ENCODE results near the gene BCL2L1.

The BCL2L1 gene

DNA sequence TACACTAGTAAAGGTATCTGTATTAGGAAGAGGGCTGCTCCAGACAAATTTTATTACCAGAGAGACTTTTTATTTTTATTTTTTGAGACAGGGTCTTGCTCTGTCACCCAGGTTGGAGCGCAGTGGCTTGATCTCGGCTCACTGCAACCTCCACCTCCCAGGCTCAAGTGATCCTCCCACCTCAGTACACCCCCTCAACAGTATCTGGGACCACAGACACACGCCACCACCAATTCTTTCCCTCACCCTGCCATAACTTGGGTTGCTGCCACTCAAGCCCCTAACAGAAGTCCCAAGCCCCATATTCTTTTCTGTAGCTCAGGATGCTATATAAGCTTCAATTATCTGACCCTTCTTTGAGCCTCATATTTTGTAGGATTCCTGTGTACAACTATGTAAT lies 6.9 kb downstream of the BCL2L1 start:
- Histone ChIP-seq H3K4me1 (ENCODE audit: control insufficient read depth, insufficient read depth, low read length) (peaks cover 63% of the 10 kb centered on the region), H3K4me3 (ENCODE audit: low read depth, low read length) (no peak overlapping the region), H3K9me3 (ENCODE audit: control insufficient read depth, insufficient read depth, low read length) (no peaks in the 10 kb centered on the region), H3K36me3 (ENCODE audit: control insufficient read depth, insufficient read depth, low read length) (peaks cover 39% of the 10 kb centered on the region), H3K9ac (ENCODE audit: low read depth, low read length) (no peak overlapping the region), H3K27ac (ENCODE audit: low read depth, low read length) (no peak overlapping the region), H3K27me3 (ENCODE audit: control insufficient read depth, insufficient read depth, low read length) (no peaks in the 10 kb centered on the region)

DNA sequence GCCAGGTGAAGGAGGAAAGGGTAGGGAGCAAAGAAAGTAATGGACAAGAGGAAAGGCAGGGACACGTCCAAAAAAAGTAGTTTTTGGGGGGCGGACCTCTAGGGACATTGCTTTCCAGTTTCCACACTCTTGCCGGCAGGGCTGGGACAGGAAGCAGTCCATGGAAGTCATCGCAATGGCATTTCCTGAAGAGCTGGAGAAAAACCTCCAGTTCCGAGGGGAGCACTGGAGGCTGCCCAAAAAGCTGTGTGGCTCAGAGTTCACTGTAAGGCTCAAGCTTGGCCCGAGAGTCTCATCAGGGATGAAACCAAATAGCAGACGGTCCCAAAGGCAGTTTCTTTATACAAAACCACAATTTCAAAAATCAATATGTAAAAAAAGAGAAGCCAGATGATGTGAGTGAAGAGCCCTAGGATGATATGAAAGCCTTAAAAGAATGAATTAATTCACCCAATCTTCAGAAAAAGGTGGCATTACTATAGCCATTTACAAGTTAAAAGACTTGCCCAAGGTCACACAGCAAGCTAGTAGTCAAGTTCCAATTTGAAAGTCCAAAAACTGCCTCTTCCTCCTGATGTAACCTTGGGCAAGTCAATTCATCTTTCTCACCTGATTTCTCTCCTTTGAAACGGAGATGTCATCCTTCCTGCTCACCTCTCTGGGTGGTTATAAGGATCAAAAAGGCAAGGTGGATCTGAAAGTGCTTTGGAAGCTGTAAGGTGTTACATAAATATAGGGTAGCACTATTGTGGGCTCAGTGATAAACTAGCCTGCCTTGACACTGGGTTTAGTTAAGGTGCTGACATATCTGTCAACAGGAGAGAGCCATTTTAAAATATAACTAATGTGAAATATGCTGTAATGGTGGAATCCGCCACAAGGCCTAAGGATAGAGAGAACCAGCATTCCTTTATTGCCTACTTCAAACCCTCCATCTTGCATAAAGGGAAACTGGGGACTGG lies 9.1 kb downstream of the BCL2L1 start:
- Histone ChIP-seq H3K9me3 (ENCODE audit: control insufficient read depth, insufficient read depth, low read length) (no peaks in the 10 kb centered on the region), H3K4me3 (ENCODE audit: low read depth, low read length) (peak overlapping the region; percentile 22; the same call in 1 of the 2 replicates), H3K4me1 (ENCODE audit: control insufficient read depth, insufficient read depth, low read length) (peaks cover 50% of the 10 kb centered on the region), H3K36me3 (ENCODE audit: control insufficient read depth, insufficient read depth, low read length) (peaks cover 35% of the 10 kb centered on the region), H3K27ac (ENCODE audit: low read depth, low read length) (peak overlapping the region; percentile 86), H3K9ac (ENCODE audit: low read depth, low read length) (peak overlapping the region; percentile 29; the same call in 1 of the 2 replicates), H3K27me3 (ENCODE audit: control insufficient read depth, insufficient read depth, low read length) (no peaks in the 10 kb centered on the region)

DNA sequence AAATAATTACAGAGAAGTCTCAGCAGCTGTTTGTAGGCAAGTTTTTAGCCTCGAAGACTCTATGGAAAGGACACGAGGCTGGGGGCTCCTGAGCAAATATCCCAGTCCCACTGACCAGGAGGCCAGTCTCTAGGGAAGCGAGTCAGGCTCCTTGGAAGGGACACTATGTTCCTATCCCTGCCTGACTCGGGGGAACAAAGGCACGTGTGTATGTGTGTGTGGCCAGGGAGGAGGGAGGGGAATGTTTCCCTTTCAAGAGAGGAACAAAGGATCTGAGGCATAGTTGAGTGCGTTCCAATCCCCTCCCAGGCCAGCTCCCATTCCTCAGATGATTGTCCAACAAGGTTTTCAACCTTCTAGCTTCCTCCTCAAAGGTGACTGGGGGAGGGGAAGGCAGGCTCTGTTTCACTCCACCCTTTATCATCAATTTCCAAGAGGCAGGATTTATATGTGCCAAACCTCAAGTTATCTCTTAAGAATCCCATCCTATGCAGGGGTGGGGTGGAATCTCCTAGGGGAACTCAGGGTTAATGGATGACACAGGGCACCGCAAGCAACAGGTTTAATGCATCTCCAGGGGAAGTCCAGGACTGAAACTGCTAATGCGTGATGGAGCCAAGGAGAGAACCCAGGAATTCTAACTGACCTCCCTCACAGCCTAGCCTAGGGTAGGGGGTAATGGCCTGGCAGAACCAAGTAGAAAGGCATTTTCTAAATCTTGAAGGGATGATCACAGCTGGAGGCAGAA lies 9.9 kb downstream of the BCL2L1 start:
- H3K27me3 ChIP-seq (ENCODE audit: control insufficient read depth, insufficient read depth, low read length): no peaks in the 10 kb centered on the region
- peak overlapping the region; percentile 29; the same call in 1 of the 2 replicates for H3K9ac ChIP-seq (ENCODE audit: low read depth, low read length)
- no peaks in the 10 kb centered on the region for H3K9me3 ChIP-seq (ENCODE audit: control insufficient read depth, insufficient read depth, low read length)
- H3K27ac ChIP-seq (ENCODE audit: low read depth, low read length): peak overlapping the region; percentile 86
- peaks cover 59% of the 10 kb centered on the region for H3K4me1 ChIP-seq (ENCODE audit: control insufficient read depth, insufficient read depth, low read length)
- peaks cover 39% of the 10 kb centered on the region for H3K36me3 ChIP-seq (ENCODE audit: control insufficient read depth, insufficient read depth, low read length)
- peak overlapping the region; percentile 22 for H3K4me3 ChIP-seq (ENCODE audit: low read depth, low read length)

DNA sequence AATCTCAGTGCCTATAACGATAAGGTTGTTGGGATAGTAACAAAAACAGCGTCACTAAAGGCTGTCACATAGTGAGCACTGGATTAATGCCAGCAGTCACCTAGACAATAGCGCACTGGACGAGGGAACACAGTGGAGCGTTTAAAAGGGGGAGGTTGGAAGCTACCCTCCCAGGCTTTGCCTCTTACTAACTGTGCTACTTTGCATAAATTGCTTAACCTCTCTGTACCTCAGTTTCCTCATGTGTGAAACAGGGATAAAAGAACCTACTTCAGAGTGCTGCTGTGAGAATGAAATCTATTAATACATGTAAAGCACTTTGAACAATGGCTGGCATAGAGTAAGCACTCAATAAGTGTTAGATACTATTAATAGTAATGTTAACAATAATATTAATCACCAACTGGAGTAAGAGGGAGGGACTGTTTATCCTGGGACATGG lies 10.5 kb downstream of the BCL2L1 start:
- H3K9me3 ChIP-seq (ENCODE audit: control insufficient read depth, insufficient read depth, low read length): no peaks in the 10 kb centered on the region
- peaks cover 59% of the 10 kb centered on the region for H3K4me1 ChIP-seq (ENCODE audit: control insufficient read depth, insufficient read depth, low read length)
- H3K4me3 ChIP-seq (ENCODE audit: low read depth, low read length): peak overlapping the region; percentile 22; the same call in 1 of the 2 replicates
- H3K27ac ChIP-seq (ENCODE audit: low read depth, low read length): peak overlapping the region; percentile 86
- H3K27me3 ChIP-seq (ENCODE audit: control insufficient read depth, insufficient read depth, low read length): no peaks in the 10 kb centered on the region
- H3K9ac ChIP-seq (ENCODE audit: low read depth, low read length): peak overlapping the region; percentile 15; the same call in 1 of the 2 replicates
- peaks cover 41% of the 10 kb centered on the region for H3K36me3 ChIP-seq (ENCODE audit: control insufficient read depth, insufficient read depth, low read length)

DNA sequence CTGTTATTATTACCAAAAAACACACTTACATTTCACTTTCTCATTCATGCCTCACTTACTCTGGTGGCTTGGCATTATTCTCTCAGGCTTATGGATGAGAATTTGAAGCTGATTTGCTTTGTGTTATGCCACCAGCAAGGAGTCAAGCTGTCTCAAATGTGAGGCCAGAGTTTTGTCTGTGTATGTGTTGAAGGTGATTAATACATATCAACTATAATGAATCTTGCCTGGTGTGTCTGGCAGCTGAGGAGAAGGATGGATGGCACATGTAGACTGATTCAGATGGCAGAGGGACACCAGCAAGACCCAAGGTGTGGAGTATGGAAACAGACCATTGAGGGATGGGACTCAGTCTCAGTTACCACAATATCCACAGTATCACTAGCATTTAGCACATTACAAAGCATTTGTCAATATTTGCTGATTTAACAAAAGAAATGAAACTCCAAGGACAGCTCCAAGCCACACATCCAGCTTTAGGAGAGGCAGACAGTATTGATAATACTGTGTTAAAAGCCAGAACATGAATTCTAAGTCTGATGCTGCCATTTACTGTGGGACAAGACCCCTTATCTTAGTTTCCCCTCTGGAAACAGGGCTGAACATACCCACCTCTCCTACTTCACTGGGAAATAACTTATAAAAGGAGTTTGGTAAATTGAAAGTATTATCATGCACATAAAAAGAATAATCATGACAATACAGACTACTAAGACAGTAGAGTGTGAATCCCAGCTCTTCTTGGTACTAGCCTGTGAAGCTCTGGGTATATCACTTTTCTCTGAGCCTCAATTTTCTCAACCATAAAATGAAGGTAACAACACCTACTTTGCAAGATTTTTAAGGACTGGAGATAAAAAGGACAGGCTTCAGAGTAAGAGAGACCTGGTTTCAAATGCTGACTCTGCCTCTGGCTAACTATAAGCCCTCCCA lies 11.2 kb downstream of the BCL2L1 start:
- Histone ChIP-seq H3K4me1 (ENCODE audit: control insufficient read depth, insufficient read depth, low read length) (peaks cover 53% of the 10 kb centered on the region), H3K27me3 (ENCODE audit: control insufficient read depth, insufficient read depth, low read length) (no peaks in the 10 kb centered on the region), H3K4me3 (ENCODE audit: low read depth, low read length) (no peak overlapping the region), H3K9me3 (ENCODE audit: control insufficient read depth, insufficient read depth, low read length) (no peaks in the 10 kb centered on the region), H3K36me3 (ENCODE audit: control insufficient read depth, insufficient read depth, low read length) (peaks cover 41% of the 10 kb centered on the region), H3K27ac (ENCODE audit: low read depth, low read length) (peak overlapping the region; percentile 86), H3K9ac (ENCODE audit: low read depth, low read length) (no peak overlapping the region)

DNA sequence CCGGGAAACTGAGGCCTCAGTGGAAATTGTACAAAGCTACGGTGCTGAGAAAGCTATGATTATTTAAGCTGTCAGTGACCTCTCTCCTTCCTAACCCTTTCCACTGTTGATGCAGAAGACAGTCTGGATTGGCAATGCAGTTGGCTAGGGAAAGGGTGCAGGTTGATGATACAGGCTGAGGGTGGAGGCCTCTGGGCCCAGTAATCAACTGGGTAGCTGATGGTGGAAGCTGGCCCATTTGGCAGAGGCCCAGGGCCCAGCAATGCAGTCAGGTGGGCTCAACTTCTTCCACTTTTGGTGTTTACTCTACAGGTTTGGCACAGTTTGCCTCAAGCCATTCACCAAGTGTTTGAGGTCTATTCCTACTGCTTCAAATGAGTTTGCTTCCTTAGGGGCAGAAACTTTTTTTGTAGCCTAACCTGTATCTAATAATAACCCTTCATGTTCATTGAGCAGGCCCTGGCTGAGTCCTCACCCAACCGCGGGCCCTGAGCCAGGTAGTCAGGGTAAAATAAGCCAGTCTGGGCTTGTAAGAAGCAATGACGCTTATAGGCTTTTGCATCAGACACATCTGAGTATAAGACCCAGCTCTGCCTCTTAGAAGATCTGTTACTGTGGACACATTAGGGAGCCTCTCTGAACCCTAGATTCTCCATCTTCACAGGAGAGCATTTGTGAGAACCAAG lies 12.1 kb downstream of the BCL2L1 start:
- H3K4me1 ChIP-seq (ENCODE audit: control insufficient read depth, insufficient read depth, low read length): peaks cover 50% of the 10 kb centered on the region
- H3K27ac ChIP-seq (ENCODE audit: low read depth, low read length): no peak overlapping the region
- no peaks in the 10 kb centered on the region for H3K9me3 ChIP-seq (ENCODE audit: control insufficient read depth, insufficient read depth, low read length)
- no peaks in the 10 kb centered on the region for H3K27me3 ChIP-seq (ENCODE audit: control insufficient read depth, insufficient read depth, low read length)
- H3K4me3 ChIP-seq (ENCODE audit: low read depth, low read length): no peak overlapping the region
- H3K9ac ChIP-seq (ENCODE audit: low read depth, low read length): no peak overlapping the region
- peaks cover 47% of the 10 kb centered on the region for H3K36me3 ChIP-seq (ENCODE audit: control insufficient read depth, insufficient read depth, low read length)

DNA sequence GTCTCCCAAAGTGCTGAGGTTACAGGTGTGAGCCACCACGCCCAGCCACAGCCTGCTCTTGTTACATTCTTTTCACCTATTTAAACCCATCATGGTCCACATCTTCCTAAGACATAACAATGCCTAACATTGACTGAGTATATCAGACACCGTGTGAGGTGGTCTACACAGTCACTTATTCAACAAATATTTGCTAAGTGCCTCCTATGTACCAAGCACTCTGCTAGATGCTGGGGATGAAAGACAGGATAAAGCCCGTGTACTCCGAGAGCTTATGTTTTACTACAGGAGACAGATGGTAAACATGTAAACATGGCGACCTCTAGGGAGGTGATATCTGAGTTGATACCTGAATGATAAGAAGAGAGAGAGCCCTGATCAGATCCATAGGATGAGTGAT lies 12.7 kb downstream of the BCL2L1 start:
- H3K9me3 ChIP-seq (ENCODE audit: control insufficient read depth, insufficient read depth, low read length): no peaks in the 10 kb centered on the region
- H3K27ac ChIP-seq (ENCODE audit: low read depth, low read length): no peak overlapping the region
- no peak overlapping the region for H3K9ac ChIP-seq (ENCODE audit: low read depth, low read length)
- H3K27me3 ChIP-seq (ENCODE audit: control insufficient read depth, insufficient read depth, low read length): no peaks in the 10 kb centered on the region
- peaks cover 52% of the 10 kb centered on the region for H3K4me1 ChIP-seq (ENCODE audit: control insufficient read depth, insufficient read depth, low read length)
- H3K36me3 ChIP-seq (ENCODE audit: control insufficient read depth, insufficient read depth, low read length): peaks cover 43% of the 10 kb centered on the region
- H3K4me3 ChIP-seq (ENCODE audit: low read depth, low read length): no peak overlapping the region

DNA sequence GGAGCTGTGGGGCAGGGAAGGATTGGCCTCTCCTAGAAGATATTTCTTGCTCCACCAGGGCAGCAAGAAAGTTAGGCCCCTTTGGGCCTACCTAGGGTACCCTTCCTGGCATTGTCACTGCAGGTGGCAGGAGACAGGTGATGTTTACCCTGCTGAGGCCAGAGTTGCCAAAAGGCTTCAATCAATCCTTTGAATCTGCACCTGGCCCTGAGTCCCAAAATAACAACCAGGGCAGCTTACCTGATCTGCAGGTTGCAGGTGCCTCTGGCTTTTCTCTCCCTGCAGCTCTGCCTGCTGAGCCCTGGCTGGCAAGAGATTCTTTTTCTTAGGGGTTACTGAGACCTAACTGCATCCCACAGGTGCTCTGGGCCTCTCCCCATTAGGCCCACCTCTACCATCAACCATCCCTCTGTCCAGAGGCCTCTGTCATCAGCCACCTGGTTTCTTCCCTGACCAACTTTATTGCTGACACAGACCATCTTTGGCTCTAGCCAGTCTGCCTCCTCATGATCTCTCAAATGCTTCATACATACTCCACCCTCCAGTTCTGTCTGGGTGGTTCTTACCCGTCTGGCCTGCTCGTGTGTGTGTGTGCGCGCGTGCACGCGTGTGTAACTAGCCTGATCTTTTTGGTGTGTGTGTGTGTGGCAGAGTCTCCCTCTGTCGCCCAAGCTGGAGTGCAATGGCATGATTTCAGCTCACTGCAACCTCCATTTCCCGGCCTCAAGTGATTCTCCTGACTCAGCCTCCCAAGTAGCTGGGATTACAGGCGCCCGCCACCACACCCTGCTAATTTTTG lies 13.7 kb downstream of the BCL2L1 start:
- peaks cover 36% of the 10 kb centered on the region; the same call in 1 of the 2 replicates for H3K36me3 ChIP-seq (ENCODE audit: control insufficient read depth, insufficient read depth, low read length)
- H3K9me3 ChIP-seq (ENCODE audit: control insufficient read depth, insufficient read depth, low read length): no peaks in the 10 kb centered on the region
- no peak overlapping the region for H3K27ac ChIP-seq (ENCODE audit: low read depth, low read length)
- no peak overlapping the region for H3K9ac ChIP-seq (ENCODE audit: low read depth, low read length)
- no peak overlapping the region for H3K4me3 ChIP-seq (ENCODE audit: low read depth, low read length)
- H3K27me3 ChIP-seq (ENCODE audit: control insufficient read depth, insufficient read depth, low read length): no peaks in the 10 kb centered on the region
- H3K4me1 ChIP-seq (ENCODE audit: control insufficient read depth, insufficient read depth, low read length): peaks cover 52% of the 10 kb centered on the region

DNA sequence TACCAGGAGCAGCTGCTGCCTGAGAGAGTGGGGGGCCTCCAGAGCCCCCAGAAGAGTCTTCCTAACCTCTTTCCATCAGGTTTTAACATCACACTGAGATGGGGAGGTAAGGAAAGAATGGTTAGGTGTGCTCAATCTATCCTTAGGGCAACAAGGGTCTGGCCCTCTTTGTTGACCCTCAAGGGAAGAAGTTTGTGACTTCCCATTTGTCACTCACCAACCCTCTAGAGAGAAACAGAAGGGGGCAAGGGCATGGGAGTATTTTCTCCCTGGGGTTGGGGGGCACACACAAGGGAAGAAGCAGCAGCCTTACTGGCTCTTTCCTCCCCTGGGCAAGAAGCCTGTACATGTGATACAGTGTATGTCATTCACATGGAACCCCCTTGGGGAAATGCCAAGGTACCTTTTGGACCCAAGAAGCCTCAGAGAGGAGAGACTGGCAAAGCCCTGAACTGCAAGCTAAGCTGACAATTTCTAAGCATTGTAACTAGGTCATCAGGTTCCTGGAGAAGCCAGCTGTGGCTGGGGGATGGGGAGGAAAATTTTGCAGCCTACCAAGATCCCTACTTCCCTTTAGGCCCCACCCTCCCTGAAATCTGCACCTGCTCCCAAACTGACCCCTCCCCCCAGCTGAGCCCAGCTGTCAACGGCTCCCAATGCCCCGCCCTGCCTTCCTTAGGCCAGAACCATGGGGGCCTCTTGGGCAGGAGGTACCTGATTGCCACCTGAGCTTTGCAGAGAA lies 14.5 kb downstream of the BCL2L1 start:
- Histone ChIP-seq H3K9ac (ENCODE audit: low read depth, low read length) (no peak overlapping the region), H3K4me3 (ENCODE audit: low read depth, low read length) (no peak overlapping the region), H3K9me3 (ENCODE audit: control insufficient read depth, insufficient read depth, low read length) (no peaks in the 10 kb centered on the region), H3K27ac (ENCODE audit: low read depth, low read length) (no peak overlapping the region), H3K4me1 (ENCODE audit: control insufficient read depth, insufficient read depth, low read length) (peaks cover 44% of the 10 kb centered on the region), H3K36me3 (ENCODE audit: control insufficient read depth, insufficient read depth, low read length) (peaks cover 36% of the 10 kb centered on the region; the same call in 1 of the 2 replicates), H3K27me3 (ENCODE audit: control insufficient read depth, insufficient read depth, low read length) (no peaks in the 10 kb centered on the region)
